Breast epithelium (tissue), 3 donors: ENCODE data around the gene SEC24C.

Experiments used
- CTCF ChIP-seq, 3 donors: fragments of 450-650 bp; IDR thresholded peaks; one replicate each; pipeline ENCODE4 v1.5.1; 2016 to 2017; ENCODE audit warnings: antibody characterized with exemption in 3 of 3, mild to moderate bottlenecking in 3 of 3, moderate library complexity in 3 of 3
- POLR2AphosphoS5 ChIP-seq, 3 donors: sonication (generic); formaldehyde crosslinking; IDR thresholded peaks; one replicate each; pipeline ENCODE4 v1.6.1; 2017; ENCODE audit warnings: antibody characterized with exemption in 3 of 3

GRCh38 chr10:73732931-73733623, 11.1 kb upstream of the SEC24C start:
- no peak for TF ChIP-seq CTCF (IDR thresholded peaks at IDR 0.05)
- no peak for TF ChIP-seq POLR2AphosphoS5 (IDR thresholded peaks at IDR 0.05)
